Heart left ventricle (tissue), 13 donors: ENCODE results near the gene LMBR1.

Source experiments
- CTCF ChIP-seq, 12 donors: fragments of 200-600 bp; sonication (generic) in 4 of 12; IDR thresholded peaks; one replicate each; pipeline versions ENCODE4 v1.5.0 to v1.8.0; 2018 to 2022; ENCODE audit warnings: antibody characterized with exemption in 12 of 12, mild to moderate bottlenecking in 5 of 12
- POLR2A ChIP-seq, 2 donors: fragments of 450-650 bp; IDR thresholded peaks; one replicate each; pipeline ENCODE4 v1.6.1; 2017; ENCODE audit warnings: antibody characterized with exemption in 2 of 2, mild to moderate bottlenecking in 2 of 2, moderate library complexity in 2 of 2
- donor health status: ischemic (EF 13 %, LVEDD 7.1; RV severe dilation, severe dysfunction).
- donor health status: DM: no; HTN: yes; CAD: no.
- donor health status: DM: no; HTN: no; CAD: no.
- donor health status: ischemic (EF 25% LVEDD 6.9; RV normal size, moderate dysfunction).
- donor health status: ischemic (EF 25% LVEDD 5.7; RV mildly dilated, moderate dysfunction).
- donor health status: ischemic (EF 35%, LVEDD 5.7; RV mildly dilated, moderate dysfunction).
- donor health status: nonischemic (EF 11% LVEDD 7.7; RV severe dilation, severe dysfunction).
- donor health status: DM: yes; HTN: yes; CAD: no.
- donor health status: PGD.
- donor health status: ischemic (EF 29% LVEDD 5.4; RV normal size, mild dysfunction).
- donor health status: nonischemic (EF 23%, LVEDD 6.1; RV moderate dilation, normal function).

- TF ChIP-seq CTCF (IDR thresholded peaks at IDR 0.05) = no peak
- no peak for TF ChIP-seq POLR2A (IDR thresholded peaks at IDR 0.05)
Measured at GRCh38 chr7:156703773-156704482, 189.1 kb downstream of the LMBR1 start.
